Islet precursor cell (in vitro differentiated cells): ENCODE measurements around the gene COL6A6.
"Not testable (repeated sequence)": the region's sequence is repeated elsewhere in the genome, so short reads cannot be mapped to it uniquely, and the experiment has no call there.

Experiments used
- DNase-seq: peaks from one replicate; pipeline ENCODE4 v3.0.0-alpha.2; 2018

Gene COL6A6

DNA sequence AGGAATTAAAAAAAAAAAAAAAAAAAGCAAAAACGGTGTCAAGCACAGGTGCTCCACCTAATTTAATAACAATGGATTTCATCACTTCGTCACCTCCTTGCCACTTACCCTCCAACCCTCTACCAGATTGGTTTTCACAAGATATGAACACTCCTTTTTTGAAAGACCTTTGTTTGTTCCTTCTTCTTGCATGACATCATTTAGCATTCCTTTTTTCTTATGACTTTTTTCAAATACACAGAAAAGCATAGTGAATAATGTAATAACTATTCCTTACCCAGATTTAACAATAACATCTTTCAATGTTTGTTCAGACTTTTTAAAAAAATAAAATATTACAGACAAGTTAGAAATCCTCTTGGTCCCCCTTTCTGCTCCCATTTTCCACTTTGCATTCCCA is 16.3 kb downstream of the COL6A6 start:
- no peak for DNase-seq

DNA sequence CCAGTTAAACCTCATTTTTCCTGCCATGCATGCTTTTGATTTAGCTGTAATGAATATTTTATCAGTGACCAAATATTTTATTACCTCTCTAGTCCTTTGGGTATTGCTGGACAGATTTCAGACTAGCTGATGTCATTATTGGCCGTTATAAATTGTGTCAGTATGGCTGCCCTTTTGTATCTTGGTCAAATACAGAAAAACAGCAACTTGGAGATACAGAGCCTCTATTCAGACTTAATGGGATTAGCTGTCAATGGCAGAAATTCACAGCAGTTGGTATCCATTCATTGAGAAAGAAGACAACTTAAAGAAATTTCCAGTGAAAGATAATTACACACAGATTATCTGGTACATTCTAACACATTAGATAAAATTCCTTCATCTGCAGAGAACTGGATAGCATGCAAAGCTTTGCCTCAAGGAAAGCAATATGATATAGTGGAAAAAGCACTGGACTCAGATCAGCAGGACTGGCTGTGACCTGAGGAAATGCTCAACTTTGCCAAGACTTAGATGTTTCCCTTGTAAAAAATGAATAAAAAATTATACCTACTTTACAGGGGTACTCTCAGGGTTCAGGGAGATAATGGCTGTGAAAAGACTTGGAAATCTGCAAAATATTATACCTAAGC is 20.8 kb downstream of the COL6A6 start:
- DNase-seq: no peak

DNA sequence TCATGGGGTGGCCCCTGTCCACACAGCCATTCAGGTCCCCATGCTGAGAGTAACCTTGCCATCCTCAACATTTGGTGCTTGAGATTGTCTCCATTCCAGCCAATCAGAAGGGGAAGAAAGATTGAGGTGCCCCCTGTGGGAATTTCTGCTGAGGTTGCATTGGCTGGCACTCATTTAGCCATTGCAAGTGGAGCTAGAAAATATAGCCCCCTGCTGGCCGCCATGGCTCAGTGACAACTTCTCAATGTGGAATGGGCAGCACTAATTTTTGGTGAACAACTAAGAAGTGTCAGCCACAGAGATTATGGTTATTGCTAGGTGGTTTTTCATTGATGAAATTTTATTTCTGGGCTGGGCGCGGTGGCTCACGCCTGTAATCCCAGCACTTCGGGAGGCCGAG is 22.0 kb downstream of the COL6A6 start:
- peak; percentile 76 for DNase-seq

DNA sequence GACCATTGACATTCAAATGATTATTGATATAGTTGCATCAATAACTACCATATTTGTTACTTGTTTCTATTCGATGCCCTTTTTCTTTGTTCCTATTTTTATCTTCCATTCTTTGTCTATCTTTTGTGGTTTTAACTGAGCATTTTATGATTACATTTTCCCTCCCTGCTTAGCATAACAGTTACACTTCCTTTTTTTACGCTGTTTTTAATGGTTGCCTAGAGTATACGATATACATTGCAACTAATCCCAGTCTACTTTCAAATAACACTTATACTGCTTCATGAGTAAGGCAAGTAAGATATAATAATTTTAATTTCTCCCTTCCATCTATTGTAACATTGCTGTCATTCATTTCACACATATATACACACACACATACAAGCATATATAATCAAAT is 26.3 kb downstream of the COL6A6 start:
- no peak for DNase-seq

DNA sequence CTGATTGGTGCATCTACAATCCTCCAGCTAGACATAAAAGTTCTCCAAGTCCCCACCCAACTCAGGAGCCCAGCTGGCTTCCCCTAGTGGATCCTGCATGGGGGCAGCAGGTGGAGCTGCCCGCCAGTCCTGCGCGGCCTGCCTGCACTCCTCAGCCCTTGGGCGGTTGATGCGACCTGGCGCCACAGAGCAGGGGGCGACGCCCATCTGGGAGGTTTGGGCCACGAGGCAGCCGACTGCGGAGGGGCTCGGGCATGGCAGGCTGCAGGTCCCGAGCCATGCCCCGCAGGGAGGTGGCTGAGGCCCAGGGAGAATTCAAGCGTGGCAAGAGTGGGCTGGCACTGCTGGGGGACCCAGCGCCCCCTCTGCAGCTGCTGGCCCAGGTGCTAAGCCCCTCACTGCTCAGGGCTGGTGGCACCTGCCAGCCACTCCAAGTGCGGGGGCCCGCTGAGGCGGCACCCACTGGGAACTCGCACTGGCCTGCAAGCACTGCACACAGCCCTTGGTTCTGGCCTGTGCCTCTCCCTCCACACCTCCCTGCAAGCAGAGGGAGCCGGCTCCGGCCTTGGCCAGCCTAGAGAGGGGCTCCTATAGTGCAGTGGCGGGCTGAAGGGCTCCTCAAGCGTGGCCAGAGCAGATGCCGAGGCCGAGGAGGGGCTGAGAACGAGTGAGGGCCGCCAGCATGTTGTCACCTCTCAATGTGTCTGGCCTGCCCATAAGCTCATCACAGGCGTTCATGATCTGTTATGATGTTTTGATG is 30.1 kb downstream of the COL6A6 start:
- DNase-seq: no peak

DNA sequence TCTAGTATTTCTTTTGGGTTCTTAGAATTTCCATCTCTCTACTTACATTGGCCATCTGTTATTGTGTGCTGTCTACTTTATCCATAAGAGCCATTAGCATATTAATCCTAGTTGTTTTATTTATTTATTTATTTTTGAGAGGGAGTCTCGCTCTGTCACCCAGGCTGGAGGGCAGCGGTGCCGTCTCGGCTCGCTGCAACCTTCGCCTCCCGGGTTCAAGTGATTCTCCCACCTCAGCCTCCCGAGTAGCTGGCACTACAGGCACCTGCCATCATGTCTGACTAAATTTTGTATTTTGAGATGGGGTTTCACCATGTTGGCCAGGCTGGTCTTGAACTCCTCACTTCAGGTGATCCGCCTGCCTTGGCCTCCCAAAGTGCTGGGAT is 30.7 kb downstream of the COL6A6 start:
- DNase-seq: not testable (repeated sequence)

DNA sequence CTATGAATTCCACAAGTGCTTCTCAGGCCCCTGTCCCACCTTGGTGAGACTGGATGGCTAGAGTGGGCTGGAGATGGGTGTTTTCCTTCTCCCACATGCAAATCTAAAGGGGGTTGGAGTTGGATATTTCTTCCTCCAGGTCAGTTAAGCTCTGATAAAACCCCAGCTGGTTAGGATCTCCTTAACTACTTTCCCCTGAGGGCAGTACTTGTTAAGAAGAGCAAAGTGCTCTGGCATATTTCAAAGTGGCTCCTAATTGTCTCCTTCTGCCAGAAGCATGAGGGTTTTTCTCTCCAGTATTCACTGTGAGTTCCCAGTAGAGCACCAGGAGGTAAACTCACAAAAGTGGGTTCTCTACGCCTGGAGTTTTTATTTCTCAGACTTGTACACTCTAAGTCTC is 31.4 kb downstream of the COL6A6 start:
- peak; percentile 90 for DNase-seq

DNA sequence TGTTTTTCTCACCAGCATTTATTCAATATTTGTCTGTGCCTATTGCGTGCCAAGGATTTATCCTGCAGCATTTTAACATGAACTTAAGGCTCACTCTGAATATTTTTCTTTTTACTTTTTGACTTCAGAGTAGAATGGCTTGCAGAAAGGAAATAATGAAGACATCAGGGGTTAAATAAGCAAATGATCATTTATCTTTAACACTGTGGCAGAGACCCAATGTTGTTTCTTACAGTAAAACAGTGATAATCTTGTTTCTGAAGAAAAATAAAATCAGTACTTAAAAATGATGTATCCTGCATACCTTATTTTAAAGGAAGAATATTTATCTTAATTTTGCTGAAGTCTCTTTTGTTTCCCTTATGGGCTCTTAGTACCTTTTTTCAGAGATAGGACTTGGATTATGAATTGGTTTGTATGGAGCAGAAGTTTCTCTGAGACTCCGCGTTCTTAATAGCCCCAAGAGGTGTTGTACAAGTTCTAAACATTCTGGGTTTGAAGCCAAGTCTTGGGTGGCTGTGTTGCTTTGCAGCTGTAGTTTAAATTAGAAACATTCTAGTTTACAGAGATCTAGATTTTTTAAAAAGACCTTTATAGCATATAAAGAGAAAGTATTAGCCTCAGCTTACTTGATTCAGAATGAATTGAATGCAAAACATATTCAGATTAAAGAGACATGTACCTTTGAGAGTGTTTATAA is 40.5 kb downstream of the COL6A6 start:
- DNase-seq: no peak

DNA sequence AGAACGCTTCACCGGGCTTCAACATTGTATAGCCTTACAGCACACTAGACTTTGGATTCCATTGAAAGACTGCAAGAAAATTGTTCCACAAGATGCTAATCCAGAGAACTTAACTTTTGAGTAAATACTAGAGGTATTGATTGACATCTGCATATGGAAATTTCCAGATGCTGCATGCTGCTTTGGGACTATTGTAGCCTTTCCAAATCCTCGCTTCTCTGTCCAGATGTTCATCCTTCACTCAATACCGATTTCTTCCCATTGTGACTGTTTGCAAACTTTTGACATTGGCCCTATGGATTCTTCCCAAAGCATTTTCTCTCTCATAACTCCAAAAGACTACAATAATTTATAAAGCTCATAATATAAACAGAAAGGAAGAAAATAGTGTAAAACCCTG is 41.4 kb downstream of the COL6A6 start:
- no peak for DNase-seq

DNA sequence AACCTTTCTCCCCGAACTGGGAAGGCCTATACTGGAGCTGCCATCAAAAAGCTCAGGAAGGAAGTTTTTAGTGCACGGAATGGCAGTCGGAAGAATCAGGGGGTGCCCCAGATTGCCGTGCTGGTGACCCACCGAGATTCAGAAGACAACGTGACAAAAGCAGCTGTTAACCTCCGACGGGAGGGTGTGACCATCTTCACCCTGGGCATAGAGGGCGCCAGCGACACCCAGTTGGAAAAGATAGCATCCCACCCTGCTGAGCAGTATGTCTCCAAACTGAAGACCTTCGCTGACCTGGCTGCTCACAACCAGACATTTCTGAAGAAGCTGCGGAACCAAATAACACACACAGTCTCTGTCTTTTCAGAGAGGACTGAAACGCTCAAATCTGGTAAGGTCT is 48.2 kb downstream of the COL6A6 start:
- no peak for DNase-seq
